AG09309 (cell line): ENCODE measurements around the gene SLC6A6.

ENCODE experiments used
- DNase-seq: peaks from one replicate; pipeline ENCODE4 v3.0.0-alpha.2; 2010; ENCODE audit warnings: low read depth
- H3K4me3 ChIP-seq: 2 replicates; pipeline ENCODE4 v1.5.1; 2011; ENCODE audit warnings: mild to moderate bottlenecking, low read depth, low read length, moderate library complexity; ENCODE audit not compliant: control insufficient read depth
- CTCF ChIP-seq: IDR thresholded peaks from 2 replicates; pipeline ENCODE4 v1.5.1; 2011; ENCODE audit warnings: mild to moderate bottlenecking, low read depth, low read length, inconsistent platforms; ENCODE audit not compliant: insufficient read depth, control insufficient read depth; ENCODE audit errors: missing control alignments

Gene SLC6A6

GRCh38 chr3:14535616-14536015 is 133.2 kb downstream of the SLC6A6 start:
- no peak for TF ChIP-seq CTCF
- H3K4me3 ChIP-seq = no peak overlapping the region
- no peak for DNase-seq

- no peak for DNase-seq
Observed at GRCh38 chr3:14536055-14536815, 133.8 kb downstream of the SLC6A6 start.

GRCh38 chr3:14536837-14537589 is 134.6 kb downstream of the SLC6A6 start:
- DNase-seq = no peak
- TF ChIP-seq CTCF = no peak
- no peak overlapping the region for H3K4me3 ChIP-seq

More at GRCh38 chr3:14536055-14536815, 133.8 kb downstream of the SLC6A6 start:
- H3K4me3 ChIP-seq = no peak overlapping the region
- no peak for TF ChIP-seq CTCF

GRCh38 chr3:14537590-14538450 is 135.4 kb downstream of the SLC6A6 start:
- DNase-seq = no peak
- H3K4me3 ChIP-seq = no peak overlapping the region
- no peak for TF ChIP-seq CTCF

- H3K4me3 ChIP-seq = no peak overlapping the region
- TF ChIP-seq CTCF = no peak
Observed at GRCh38 chr3:14538451-14539088, 136.2 kb downstream of the SLC6A6 start.

More at GRCh38 chr3:14538451-14539088, 136.2 kb downstream of the SLC6A6 start:
- DNase-seq = no peak
